Right lobe of liver (tissue), 4 donors: Measurements from ENCODE around the gene SH3GLB1.

Experiments used
- POLR2A ChIP-seq: fragments of 450-650 bp; IDR thresholded peaks from one replicate; pipeline ENCODE4 v1.6.1; 2017; ENCODE audit warnings: antibody characterized with exemption, mild to moderate bottlenecking
- TF ChIP-seq, protein P1 (sequence below), 4 donors: fragments of 200-600 bp in 3 of 4; fragments of 450-650 bp in 1 of 4; IDR thresholded peaks; one replicate each; pipeline versions ENCODE4 v1.5.1 to v1.8.0; 2016 to 2022; ENCODE audit warnings: antibody characterized with exemption in 4 of 4, mild to moderate bottlenecking in 2 of 4
- donor health status: DM: no; HTN: no; CAD: no.
- donor health status: DM: no; HTN: no; CAD: no.
- donor health status: DM: no; HTN: yes; CAD: no.

DNA sequence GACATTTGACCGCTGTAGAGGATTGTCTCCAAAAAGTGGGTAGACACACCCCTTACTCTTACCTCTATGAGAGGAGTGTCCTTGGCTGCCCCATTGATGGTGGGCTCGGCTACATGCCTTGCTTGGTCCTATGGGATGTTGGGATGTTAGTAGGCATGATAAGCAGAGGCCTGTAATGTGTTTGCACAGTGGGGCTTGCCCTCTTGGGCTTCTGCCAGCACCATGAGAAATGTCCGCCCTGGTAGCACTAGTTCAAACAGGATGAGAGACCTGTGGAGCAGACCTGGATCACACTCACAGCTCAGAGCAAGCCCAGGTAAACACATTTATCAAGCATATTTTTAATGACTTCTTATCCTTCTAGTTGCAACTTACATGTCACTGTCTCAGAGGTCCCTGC lies 54.2 kb downstream of the SH3GLB1 start:
- TF ChIP-seq, protein P1, sequence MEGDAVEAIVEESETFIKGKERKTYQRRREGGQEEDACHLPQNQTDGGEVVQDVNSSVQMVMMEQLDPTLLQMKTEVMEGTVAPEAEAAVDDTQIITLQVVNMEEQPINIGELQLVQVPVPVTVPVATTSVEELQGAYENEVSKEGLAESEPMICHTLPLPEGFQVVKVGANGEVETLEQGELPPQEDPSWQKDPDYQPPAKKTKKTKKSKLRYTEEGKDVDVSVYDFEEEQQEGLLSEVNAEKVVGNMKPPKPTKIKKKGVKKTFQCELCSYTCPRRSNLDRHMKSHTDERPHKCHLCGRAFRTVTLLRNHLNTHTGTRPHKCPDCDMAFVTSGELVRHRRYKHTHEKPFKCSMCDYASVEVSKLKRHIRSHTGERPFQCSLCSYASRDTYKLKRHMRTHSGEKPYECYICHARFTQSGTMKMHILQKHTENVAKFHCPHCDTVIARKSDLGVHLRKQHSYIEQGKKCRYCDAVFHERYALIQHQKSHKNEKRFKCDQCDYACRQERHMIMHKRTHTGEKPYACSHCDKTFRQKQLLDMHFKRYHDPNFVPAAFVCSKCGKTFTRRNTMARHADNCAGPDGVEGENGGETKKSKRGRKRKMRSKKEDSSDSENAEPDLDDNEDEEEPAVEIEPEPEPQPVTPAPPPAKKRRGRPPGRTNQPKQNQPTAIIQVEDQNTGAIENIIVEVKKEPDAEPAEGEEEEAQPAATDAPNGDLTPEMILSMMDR (IDR thresholded peaks at IDR 0.05), result no peak
- no peak for TF ChIP-seq POLR2A
